WTC11 (cell line): ENCODE data around the gene SSR2. TPM values are rescaled to one million over a fixed set of nuclear protein-coding genes. Genes with fewer than 3 reads are reported as not detected.

ENCODE experiments used
- ATAC-seq: fragments of 200-7000 bp; cut with Tn5 transposase; 2 replicates; pipeline ENCODE4 v1.10.0; 2021; ENCODE audit warnings: mild to moderate bottlenecking, moderate library complexity
- CTCF ChIA-PET: fragments of 300-600 bp; sonication (Branson Sonifier 250); formaldehyde crosslinking; loops from one replicate; lab custom pipeline; 2021; ENCODE audit warnings: antibody characterized with exemption; lab: Charles Lee
- POLR2A ChIA-PET: fragments of 350-600 bp; sonication (Branson Sonifier 250); formaldehyde crosslinking; loops from one replicate; lab custom pipeline; 2021; ENCODE audit warnings: antibody characterized with exemption; lab: Charles Lee
- DNase-seq: peaks from one replicate; pipeline ENCODE4 v3.0.0; 2021; ENCODE audit warnings: low spot score
- H3K27ac Mint-ChIP-seq: 2 replicates; pipeline ENCODE4 v1.8.0; 2021; ENCODE audit warnings: mixed read lengths
- H3K27me3 Mint-ChIP-seq: 2 replicates; pipeline ENCODE4 v1.8.0; 2021; ENCODE audit warnings: low read depth, mild to moderate bottlenecking, moderate library complexity, mixed read lengths
- H3K36me3 Mint-ChIP-seq: 2 replicates; pipeline ENCODE4 v1.8.0; 2021; ENCODE audit warnings: mixed read lengths
- H3K4me1 Mint-ChIP-seq: 2 replicates; pipeline ENCODE4 v1.8.0; 2022; ENCODE audit warnings: mixed read lengths
- H3K4me3 Mint-ChIP-seq: 2 replicates; pipeline ENCODE4 v1.8.0; 2021; ENCODE audit warnings: mild to moderate bottlenecking, moderate library complexity, mixed read lengths
- H3K9me3 Mint-ChIP-seq: 2 replicates; pipeline ENCODE4 v1.8.0; 2021; ENCODE audit warnings: mixed read lengths
- CREM ChIP-seq: sonication (generic); formaldehyde crosslinking; IDR thresholded peaks from 2 replicates; pipeline ENCODE4 v1.8.1; 2022; ENCODE audit warnings: mild to moderate bottlenecking, missing genetic modification reagents, moderate library complexity
- E2F5 ChIP-seq: sonication (generic); formaldehyde crosslinking; IDR thresholded peaks from 2 replicates; pipeline ENCODE4 v1.8.1; 2022; ENCODE audit warnings: mild to moderate bottlenecking, moderate library complexity, missing genetic modification reagents
- ELF4 ChIP-seq: sonication (generic); formaldehyde crosslinking; IDR thresholded peaks from 2 replicates; pipeline ENCODE4 v1.8.1; 2022; ENCODE audit warnings: low read depth, mild to moderate bottlenecking, moderate library complexity, missing genetic modification reagents
- ERG ChIP-seq: fragments of 250-450 bp; sonication (Bioruptor Pico); IDR thresholded peaks from 2 replicates; pipeline ENCODE4 v1.8.0; 2021; ENCODE audit warnings: mild to moderate bottlenecking
- FOXP1 ChIP-seq: sonication (generic); formaldehyde crosslinking; IDR thresholded peaks from 2 replicates; pipeline ENCODE4 v1.8.0; 2022; ENCODE audit warnings: missing genetic modification reagents, mild to moderate bottlenecking, moderate library complexity, borderline replicate concordance
- FOXP4 ChIP-seq: sonication (generic); formaldehyde crosslinking; IDR thresholded peaks from 2 replicates; pipeline ENCODE4 v1.8.0; 2022; ENCODE audit warnings: mild to moderate bottlenecking, missing genetic modification reagents
- GTF2I ChIP-seq: fragments of 250-450 bp; sonication (Bioruptor Pico); conservative IDR thresholded peaks from 2 replicates; pipeline ENCODE4 v1.4.0; 2021; ENCODE audit warnings: mild to moderate bottlenecking
- JAZF1 ChIP-seq: fragments of 250-450 bp; sonication (Bioruptor Pico); IDR thresholded peaks from 2 replicates; pipeline ENCODE4 v1.9.0; 2021; ENCODE audit warnings: moderate library complexity, mild to moderate bottlenecking, inconsistent platforms
- JUN ChIP-seq: sonication (generic); formaldehyde crosslinking; IDR thresholded peaks from 2 replicates; pipeline ENCODE4 v1.8.0; 2023; ENCODE audit warnings: mild to moderate bottlenecking, missing genetic modification reagents
- MYBL2 ChIP-seq: sonication (generic); formaldehyde crosslinking; IDR thresholded peaks from 2 replicates; pipeline ENCODE4 v1.8.1; 2023; ENCODE audit warnings: mild to moderate bottlenecking, moderate library complexity, missing genetic modification reagents
- NR2C2 ChIP-seq: sonication (generic); formaldehyde crosslinking; IDR thresholded peaks from 2 replicates; pipeline ENCODE4 v1.8.0; 2022; ENCODE audit warnings: mild to moderate bottlenecking, missing genetic modification reagents
- SMAD3 ChIP-seq: sonication (generic); formaldehyde crosslinking; IDR thresholded peaks from 2 replicates; pipeline ENCODE4 v1.8.0; 2022; ENCODE audit warnings: missing genetic modification reagents, mild to moderate bottlenecking, borderline replicate concordance
- TEAD1 ChIP-seq: sonication (generic); formaldehyde crosslinking; IDR thresholded peaks from 2 replicates; pipeline ENCODE4 v1.8.0; 2022; ENCODE audit warnings: mild to moderate bottlenecking, missing genetic modification reagents
- ZBTB21 ChIP-seq: sonication (generic); formaldehyde crosslinking; IDR thresholded peaks from 2 replicates; pipeline ENCODE4 v1.8.1; 2023; ENCODE audit warnings: mild to moderate bottlenecking, missing genetic modification reagents, borderline replicate concordance
- ZNF671 ChIP-seq: fragments of 250-450 bp; sonication (Bioruptor Pico); IDR thresholded peaks from 2 replicates; pipeline ENCODE4 v1.8.0; 2021; ENCODE audit warnings: mild to moderate bottlenecking
- total RNA-seq: library from RNA; stranded (reverse); gene quantifications from 3 replicates; pipeline ENCODE4 v1.2.3, GENCODE V29; 2021
- TF ChIP-seq, protein P1 (sequence below): sonication (generic); formaldehyde crosslinking; IDR thresholded peaks from 2 replicates; pipeline ENCODE4 v1.8.1; 2023; ENCODE audit warnings: mild to moderate bottlenecking, missing genetic modification reagents
- TF ChIP-seq, protein P2 (sequence below): sonication (generic); formaldehyde crosslinking; conservative IDR thresholded peaks from 2 replicates; pipeline ENCODE4 v1.8.1; 2023; ENCODE audit warnings: mild to moderate bottlenecking, low read depth, missing genetic modification reagents, moderate library complexity
- TF ChIP-seq, protein P3 (sequence below): sonication (generic); formaldehyde crosslinking; conservative IDR thresholded peaks from 2 replicates; pipeline ENCODE4 v1.8.1; 2022; ENCODE audit warnings: mild to moderate bottlenecking, missing genetic modification reagents
- TF ChIP-seq, protein P4 (sequence below): fragments of 250-450 bp; sonication (Bioruptor Pico); IDR thresholded peaks from 2 replicates; pipeline ENCODE4 v2.1.2; 2022; ENCODE audit warnings: mild to moderate bottlenecking, moderate library complexity

Gene SSR2
- total RNA-seq, 1 experiment from 2014 or later, result 175 TPM

GRCh38 chr1:155974208-155975115 lies 46.3 kb downstream of the SSR2 start (continued):
- TF ChIP-seq, protein P1, sequence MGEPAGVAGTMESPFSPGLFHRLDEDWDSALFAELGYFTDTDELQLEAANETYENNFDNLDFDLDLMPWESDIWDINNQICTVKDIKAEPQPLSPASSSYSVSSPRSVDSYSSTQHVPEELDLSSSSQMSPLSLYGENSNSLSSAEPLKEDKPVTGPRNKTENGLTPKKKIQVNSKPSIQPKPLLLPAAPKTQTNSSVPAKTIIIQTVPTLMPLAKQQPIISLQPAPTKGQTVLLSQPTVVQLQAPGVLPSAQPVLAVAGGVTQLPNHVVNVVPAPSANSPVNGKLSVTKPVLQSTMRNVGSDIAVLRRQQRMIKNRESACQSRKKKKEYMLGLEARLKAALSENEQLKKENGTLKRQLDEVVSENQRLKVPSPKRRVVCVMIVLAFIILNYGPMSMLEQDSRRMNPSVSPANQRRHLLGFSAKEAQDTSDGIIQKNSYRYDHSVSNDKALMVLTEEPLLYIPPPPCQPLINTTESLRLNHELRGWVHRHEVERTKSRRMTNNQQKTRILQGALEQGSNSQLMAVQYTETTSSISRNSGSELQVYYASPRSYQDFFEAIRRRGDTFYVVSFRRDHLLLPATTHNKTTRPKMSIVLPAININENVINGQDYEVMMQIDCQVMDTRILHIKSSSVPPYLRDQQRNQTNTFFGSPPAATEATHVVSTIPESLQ (CRISPR knock-in tag), result no peak
- no peak for TF ChIP-seq CREM (CRISPR knock-in tag)
- TF ChIP-seq, protein P2, sequence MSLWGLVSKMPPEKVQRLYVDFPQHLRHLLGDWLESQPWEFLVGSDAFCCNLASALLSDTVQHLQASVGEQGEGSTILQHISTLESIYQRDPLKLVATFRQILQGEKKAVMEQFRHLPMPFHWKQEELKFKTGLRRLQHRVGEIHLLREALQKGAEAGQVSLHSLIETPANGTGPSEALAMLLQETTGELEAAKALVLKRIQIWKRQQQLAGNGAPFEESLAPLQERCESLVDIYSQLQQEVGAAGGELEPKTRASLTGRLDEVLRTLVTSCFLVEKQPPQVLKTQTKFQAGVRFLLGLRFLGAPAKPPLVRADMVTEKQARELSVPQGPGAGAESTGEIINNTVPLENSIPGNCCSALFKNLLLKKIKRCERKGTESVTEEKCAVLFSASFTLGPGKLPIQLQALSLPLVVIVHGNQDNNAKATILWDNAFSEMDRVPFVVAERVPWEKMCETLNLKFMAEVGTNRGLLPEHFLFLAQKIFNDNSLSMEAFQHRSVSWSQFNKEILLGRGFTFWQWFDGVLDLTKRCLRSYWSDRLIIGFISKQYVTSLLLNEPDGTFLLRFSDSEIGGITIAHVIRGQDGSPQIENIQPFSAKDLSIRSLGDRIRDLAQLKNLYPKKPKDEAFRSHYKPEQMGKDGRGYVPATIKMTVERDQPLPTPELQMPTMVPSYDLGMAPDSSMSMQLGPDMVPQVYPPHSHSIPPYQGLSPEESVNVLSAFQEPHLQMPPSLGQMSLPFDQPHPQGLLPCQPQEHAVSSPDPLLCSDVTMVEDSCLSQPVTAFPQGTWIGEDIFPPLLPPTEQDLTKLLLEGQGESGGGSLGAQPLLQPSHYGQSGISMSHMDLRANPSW (CRISPR knock-in tag), result no peak
- TF ChIP-seq, all 79 proteins: peak for 0

- ChIA-PET CTCF (interaction anchor here (0.9 to 7.2 kb wide), 7 partner anchors 10 to 156 kb away, joined by 3 to 122 read pairs (median 10); no protein-coding TSS in a partner anchor), POLR2A (interaction anchor here (1.1 to 3.7 kb wide), 3 partner anchors 10 to 87 kb away, joined by 3 to 25 read pairs (median 3); partner anchors contain the start of genes KHDC4 and RAB25)
- peaks cover 4% of the 10 kb centered on the region for H3K36me3 Mint-ChIP-seq
- peaks cover 79% of the 10 kb centered on the region for H3K4me1 Mint-ChIP-seq
- ATAC-seq (no peak), DNase-seq (no peak)
- H3K9me3 Mint-ChIP-seq, result no peaks in the 10 kb centered on the region
- H3K27ac Mint-ChIP-seq, result no peak overlapping the region
- no peak overlapping the region for H3K4me3 Mint-ChIP-seq
- H3K27me3 Mint-ChIP-seq, result no peaks in the 10 kb centered on the region
- TF ChIP-seq SMAD3 (CRISPR knock-in tag) (no peak), FOXP4 (no peak), FOXP1 (CRISPR knock-in tag) (no peak), ZNF671 (CRISPR knock-in tag) (no peak), ERG (no peak), ZBTB21 (CRISPR knock-in tag) (no peak), ELF4 (CRISPR knock-in tag) (no peak), JAZF1 (CRISPR knock-in tag) (no peak), NR2C2 (CRISPR knock-in tag) (no peak), E2F5 (CRISPR knock-in tag) (no peak), MYBL2 (CRISPR knock-in tag) (no peak), CREM (CRISPR knock-in tag) (no peak), GTF2I (CRISPR knock-in tag) (no peak), TEAD1 (CRISPR knock-in tag) (no peak), JUN (CRISPR knock-in tag) (no peak)
- TF ChIP-seq, protein P3, sequence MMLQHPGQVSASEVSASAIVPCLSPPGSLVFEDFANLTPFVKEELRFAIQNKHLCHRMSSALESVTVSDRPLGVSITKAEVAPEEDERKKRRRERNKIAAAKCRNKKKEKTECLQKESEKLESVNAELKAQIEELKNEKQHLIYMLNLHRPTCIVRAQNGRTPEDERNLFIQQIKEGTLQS (CRISPR knock-in tag), result no peak
- TF ChIP-seq, protein P4, sequence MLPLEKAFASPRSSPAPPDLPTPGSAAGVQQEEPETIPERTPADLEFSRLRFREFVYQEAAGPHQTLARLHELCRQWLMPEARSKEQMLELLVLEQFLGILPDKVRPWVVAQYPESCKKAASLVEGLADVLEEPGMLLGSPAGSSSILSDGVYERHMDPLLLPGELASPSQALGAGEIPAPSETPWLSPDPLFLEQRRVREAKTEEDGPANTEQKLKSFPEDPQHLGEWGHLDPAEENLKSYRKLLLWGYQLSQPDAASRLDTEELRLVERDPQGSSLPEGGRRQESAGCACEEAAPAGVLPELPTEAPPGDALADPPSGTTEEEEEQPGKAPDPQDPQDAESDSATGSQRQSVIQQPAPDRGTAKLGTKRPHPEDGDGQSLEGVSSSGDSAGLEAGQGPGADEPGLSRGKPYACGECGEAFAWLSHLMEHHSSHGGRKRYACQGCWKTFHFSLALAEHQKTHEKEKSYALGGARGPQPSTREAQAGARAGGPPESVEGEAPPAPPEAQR (CRISPR knock-in tag), result no peak
Measured at GRCh38 chr1:155973723-155974122, 47.0 kb downstream of the SSR2 start.
